ENCODE results near the gene DZIP1L.

DZIP1L gene

GRCh38 chr3:138042043-138042442 lies 73.4 kb downstream of the DZIP1L start:
- no peak for DNase-seq (ENCODE audit: insufficient read length, low spot score)
- FAIRE-seq = no peak

- DNase-seq (ENCODE audit: insufficient read length, low spot score) = no peak
- no peak for FAIRE-seq
Measured at GRCh38 chr3:138038725-138039462, 76.5 kb downstream of the DZIP1L start.

GRCh38 chr3:138036572-138036971 lies 78.8 kb downstream of the DZIP1L start:
- DNase-seq (ENCODE audit: insufficient read length, low spot score) = no peak
- peak; percentile 47 for FAIRE-seq

- no peak for FAIRE-seq
- no peak for DNase-seq (ENCODE audit: insufficient read length, low spot score)
Measured at GRCh38 chr3:138034918-138035317, 80.5 kb downstream of the DZIP1L start.

- DNase-seq (ENCODE audit: insufficient read length, low spot score) (no peak), FAIRE-seq (no peak)
Measured at GRCh38 chr3:138033202-138033691, 82.2 kb downstream of the DZIP1L start.

- DNase-seq (ENCODE audit: insufficient read length, low spot score) (no peak), FAIRE-seq (peak; percentile 8)
Measured at GRCh38 chr3:138032567-138032966, 82.8 kb downstream of the DZIP1L start.

GRCh38 chr3:138031536-138031935 lies 83.9 kb downstream of the DZIP1L start:
- DNase-seq (ENCODE audit: insufficient read length, low spot score) (no peak), FAIRE-seq (no peak)

GRCh38 chr3:138030734-138031280 lies 84.6 kb downstream of the DZIP1L start:
- DNase-seq (ENCODE audit: insufficient read length, low spot score) (no peak), FAIRE-seq (no peak)

- FAIRE-seq = no peak
Measured at GRCh38 chr3:138027821-138028220, 87.6 kb downstream of the DZIP1L start.

GRCh38 chr3:138025553-138025952 lies 89.9 kb downstream of the DZIP1L start:
- no peak for FAIRE-seq
- DNase-seq (ENCODE audit: insufficient read length, low spot score) = no peak

More at GRCh38 chr3:138027821-138028220, 87.6 kb downstream of the DZIP1L start:
- DNase-seq (ENCODE audit: insufficient read length, low spot score) = no peak

GRCh38 chr3:138023754-138024153 lies 91.7 kb downstream of the DZIP1L start:
- no peak for FAIRE-seq

GRCh38 chr3:138019281-138020069 lies 95.9 kb downstream of the DZIP1L start:
- no peak for DNase-seq (ENCODE audit: insufficient read length, low spot score)
- FAIRE-seq = no peak

More at GRCh38 chr3:138023754-138024153, 91.7 kb downstream of the DZIP1L start:
- DNase-seq (ENCODE audit: insufficient read length, low spot score) = no peak

- DNase-seq (ENCODE audit: insufficient read length, low spot score) = no peak
- FAIRE-seq = no peak
Measured at GRCh38 chr3:138016065-138016464, 99.3 kb downstream of the DZIP1L start.

GRCh38 chr3:138012526-138012925 lies 102.9 kb downstream of the DZIP1L start:
- DNase-seq (ENCODE audit: insufficient read length, low spot score) = no peak
- FAIRE-seq = no peak

Data from GM19239 (cell line).